Posterior vena cava (tissue), 2 donors: ENCODE results near the gene ELP2. TPM values are rescaled to one million over a fixed set of nuclear protein-coding genes. Genes with fewer than 3 reads are reported as not detected.
"Not testable (repeated sequence)": the region's sequence is repeated elsewhere in the genome, so short reads cannot be mapped to it uniquely, and the experiment has no call there.

Source experiments
- DNase-seq: peaks from one replicate; pipeline ENCODE4 v3.0.0-alpha.2; 2020; ENCODE audit warnings: low spot score
- intact Hi-C, 2 donors: fragments of 100-400 bp; cut with DNase I; formaldehyde crosslinking; loops; one replicate each; pipeline versions ENCODE4 v1.14.1 to v1.14.2; 2022 to 2023
- total RNA-seq, 2 donors: library from RNA; stranded (reverse); fragmentation: NEBNext Ultra II Directional; extraction: Animal tissue kit (Norgen Biotek cat#: 25700); gene quantifications; one replicate each; pipeline ENCODE4 v1.2.1, GENCODE V29; 2021
- donor health status: DM: yes; HTN: yes; CAD: no.
- donor health status: DM: yes; HTN: yes; CAD: no.

ELP2 gene
- total RNA-seq, 2 donors from 2014 or later = 58.2 to 65.6 TPM

DNA sequence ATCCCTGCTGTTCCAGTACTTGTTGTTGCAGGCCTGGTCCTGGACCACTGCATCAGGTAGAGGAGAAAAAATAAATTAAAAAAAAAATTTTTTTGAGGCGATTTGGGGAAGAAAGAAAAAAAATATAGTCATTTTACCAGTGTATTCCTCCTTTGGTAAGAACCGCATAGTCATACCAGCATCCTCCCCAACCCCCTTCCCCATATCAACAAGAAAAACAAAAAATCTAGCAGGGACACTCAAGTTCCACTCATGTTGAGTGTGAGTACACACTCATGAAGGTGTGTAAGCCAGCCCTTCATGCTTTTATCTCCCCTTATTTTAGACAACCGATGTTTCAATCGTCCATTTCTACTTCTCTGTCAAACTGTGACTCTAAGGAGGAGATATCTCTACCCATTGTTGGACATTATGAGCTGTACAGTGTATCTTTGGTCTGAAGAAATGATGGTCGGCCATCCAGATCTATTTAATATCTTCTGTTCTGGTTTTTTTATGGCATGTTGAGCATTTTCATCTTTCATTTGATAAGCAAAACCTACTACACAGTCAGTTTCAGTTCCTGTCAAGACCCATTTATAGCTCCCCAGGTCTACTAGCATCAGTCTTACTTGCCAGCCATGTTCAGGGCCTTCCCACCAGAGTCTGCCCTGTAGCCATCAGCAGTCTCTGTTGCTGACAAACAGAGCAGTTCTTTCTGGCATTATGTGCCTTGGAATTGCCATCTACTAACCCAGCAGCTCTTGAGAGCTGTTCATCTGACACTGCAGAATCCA lies 20.0 kb downstream of the ELP2 start:
- intact Hi-C loops = no loop called here
- DNase-seq = no peak

DNA sequence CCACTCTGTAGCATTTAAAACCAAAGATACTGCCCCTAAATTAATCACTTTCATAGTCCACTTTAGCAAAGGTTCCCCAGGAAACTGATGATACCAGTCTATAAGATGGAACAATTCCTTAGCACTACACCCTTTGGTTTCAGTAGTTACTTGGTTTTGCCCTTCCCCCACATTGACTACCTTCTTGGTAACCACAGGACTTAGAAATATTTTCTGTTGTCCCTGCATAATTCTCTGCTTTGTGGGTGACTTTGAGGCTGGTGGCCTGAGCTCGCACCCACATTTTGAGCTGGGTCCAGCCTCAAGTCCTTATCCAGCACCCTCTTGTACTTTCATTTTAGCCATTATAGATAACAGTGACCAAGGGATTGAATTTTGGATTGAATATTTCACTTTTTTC lies 23.1 kb downstream of the ELP2 start:
- intact Hi-C loops = no loop called here
- no peak for DNase-seq

DNA sequence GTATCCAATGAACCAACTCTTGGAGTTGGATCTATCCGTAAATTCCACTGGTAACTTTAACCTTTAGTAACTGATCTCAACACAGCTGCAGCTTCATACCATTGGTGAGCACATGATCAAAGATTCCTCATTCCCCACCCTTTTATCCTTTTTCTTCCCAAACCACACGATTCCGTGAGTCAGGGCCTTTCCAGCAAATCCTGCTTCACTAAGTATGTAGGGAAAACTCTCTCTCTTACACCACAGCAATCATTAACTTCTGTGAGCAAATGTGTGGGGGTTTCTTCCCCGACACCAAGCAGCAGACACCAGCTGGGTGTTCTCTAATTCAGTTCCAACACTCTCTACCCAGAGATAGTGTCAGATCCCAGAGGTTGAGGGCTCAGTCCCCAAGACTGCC lies 23.5 kb downstream of the ELP2 start:
- intact Hi-C loops = no loop called here
- DNase-seq = no peak

DNA sequence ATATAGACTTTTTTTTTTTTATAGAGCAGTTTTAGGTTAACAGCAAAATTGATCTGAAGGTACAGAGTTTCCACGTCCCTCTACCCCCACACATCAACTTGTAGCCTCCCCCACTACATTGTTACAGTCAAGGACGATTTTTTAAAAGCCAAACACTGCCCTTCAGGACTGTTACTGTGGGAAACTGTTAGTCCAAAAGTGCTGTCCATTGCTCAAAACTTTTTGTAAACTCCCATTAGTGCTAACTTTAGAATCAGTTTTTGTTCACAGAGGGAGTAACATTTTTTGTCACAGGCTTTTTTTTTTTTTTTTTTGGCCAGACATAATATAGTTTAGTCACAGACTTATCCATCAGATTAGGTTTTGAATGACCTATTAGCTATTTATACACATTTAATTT lies 24.1 kb downstream of the ELP2 start:
- intact Hi-C loops = no loop called here
- no peak for DNase-seq

DNA sequence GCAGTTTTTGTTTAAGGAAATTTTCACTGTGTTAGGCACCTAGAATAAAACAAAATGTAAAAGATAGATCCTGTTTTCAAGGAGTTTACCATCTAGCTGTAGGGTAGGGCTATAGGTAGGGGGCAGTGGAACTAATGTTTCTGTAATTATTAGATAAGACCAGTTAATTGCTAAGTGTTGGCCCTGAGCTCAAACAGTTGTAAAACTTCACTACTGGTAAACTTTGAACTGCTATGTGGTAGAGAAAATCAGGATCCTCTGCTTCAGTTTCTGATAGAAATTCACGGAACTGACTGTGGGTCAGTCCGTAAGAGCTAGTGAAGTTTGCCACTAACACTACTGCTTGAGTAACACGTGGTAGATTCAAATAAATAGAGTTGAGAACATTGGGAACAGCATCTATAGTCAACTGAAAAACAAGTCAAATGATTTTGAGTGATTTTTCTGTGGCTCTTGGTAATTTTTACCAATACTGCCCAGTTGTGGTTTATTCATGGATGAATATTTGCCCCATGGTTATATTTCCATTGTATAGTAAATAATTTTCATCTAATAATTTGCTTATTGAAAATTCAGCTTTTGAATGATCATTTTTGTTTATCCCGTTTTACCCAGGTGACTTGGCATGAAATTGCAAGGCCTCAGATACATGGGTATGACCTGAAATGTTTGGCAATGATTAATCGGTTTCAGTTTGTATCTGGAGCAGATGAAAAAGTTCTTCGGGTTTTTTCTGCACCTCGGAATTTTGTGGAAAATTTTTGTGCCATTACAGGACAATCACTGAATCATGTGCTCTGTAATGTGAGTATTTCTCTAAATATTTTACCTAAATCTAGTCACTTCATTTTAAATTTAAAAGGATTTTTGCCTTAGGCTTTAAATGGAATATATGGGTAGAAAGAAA lies 26.4 kb downstream of the ELP2 start:
- DNase-seq = no peak
- intact Hi-C loops = no loop called here

DNA sequence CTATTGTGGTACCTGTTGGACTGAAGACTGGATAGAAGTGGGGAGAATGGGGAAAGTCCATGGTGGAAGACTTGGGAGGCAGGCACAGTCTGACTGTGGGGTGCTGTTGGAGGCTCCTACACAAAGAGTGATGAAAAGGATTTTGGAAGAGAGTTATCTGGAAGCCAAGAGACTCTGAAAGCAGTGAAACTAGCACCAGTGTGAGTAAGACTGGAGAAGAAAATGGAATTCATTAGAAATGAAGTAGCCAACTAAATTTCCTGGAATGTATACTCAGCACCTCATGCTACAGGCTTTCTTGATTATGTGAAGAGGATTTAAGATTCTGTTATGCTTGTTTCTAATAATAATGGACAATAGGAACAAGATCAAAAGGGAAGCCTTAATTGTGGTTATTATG lies 27.7 kb downstream of the ELP2 start:
- no peak for DNase-seq
- intact Hi-C loops = no loop called here

DNA sequence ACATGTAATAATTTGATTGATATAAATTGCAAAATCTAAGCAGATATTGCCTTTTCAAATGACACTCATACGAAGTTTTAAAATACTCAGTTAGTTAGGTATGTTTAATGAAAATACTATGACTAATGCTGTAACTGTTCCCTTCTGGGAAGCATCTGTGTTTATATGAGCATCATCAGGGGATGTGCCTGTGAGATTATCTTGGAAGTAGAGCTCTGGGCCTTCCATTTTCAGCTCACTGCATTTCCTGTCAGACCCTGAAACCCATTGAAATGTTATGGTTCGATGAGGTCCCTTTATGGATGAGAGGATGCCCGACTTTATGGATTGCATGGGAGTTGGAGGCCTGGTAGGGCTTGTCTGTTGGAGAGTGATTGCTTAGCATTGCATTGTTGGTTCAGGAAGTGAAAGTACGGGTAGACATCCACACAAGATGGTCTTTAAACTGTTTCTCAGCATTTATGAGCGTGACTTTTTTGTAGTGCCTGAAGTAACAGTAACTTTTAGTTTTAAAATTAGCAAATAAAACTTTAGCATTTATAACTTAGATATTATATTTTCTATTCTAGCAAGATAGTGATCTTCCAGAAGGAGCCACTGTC lies 28.7 kb downstream of the ELP2 start:
- DNase-seq = no peak
- intact Hi-C loops = no loop called here

DNA sequence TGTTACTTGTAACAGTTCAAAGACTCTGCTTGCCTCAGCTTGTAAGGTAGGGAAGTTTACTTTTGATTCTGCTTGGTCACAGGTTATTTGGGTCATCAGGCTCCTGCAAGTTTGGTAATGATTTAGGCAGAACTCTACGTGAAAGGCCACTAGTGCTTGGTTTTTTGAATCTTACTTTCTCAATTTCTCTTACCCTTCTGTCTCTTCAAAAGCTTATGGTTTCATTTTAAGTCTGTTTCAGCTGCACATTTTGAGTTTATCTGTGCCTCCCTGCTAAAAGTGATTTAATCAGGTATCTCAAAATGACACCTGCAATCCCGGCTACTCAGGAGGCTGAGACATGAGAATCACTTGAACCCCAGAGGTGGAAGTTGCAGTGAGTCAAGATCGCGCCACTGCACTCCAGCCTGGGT lies 31.3 kb downstream of the ELP2 start:
- intact Hi-C loops = no loop called here
- DNase-seq = no peak

DNA sequence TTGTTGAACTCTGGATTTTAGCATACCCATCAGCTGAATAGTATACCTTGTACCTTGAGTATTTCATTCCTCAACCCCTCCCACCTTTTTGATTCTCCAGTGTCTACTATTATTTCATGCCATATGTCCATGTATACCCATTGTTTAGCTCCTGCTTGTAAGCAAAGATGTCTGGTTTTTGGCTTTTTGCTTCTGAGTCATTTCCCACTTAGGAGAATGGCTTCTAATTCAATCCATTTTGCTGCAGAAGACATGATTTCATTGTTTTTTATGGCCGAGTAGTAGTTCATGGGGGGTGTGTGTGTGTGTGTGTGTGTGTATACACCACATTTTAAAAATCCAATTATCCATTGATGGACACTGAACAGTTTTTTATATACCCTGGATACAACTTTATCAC lies 33.3 kb downstream of the ELP2 start:
- intact Hi-C loops = no loop called here
- no peak for DNase-seq

DNA sequence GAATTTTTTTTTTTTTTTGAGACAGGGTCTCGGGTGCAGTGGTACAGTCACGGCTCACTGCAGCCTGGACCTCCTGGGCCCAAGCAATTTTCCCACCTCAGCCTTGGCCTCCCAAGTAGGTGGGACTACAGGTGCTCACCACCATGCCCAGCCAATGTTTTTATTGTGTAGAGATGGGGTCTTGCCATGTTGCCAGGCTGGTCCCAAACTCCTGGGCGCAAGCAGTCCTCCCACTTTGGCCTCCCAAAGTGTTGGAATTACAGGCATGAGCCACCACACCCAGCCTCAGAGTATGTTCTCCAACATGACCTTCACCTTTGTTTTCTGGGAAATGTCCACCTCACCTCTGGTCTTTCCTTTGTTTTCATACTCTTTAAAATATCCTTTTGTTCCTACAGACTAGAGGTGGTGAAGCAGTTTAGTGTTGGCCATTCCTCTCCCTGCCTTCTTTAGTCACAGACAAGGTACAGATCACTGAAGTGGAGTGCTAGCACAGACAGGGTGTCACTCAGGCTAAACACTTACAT lies 38.1 kb downstream of the ELP2 start:
- no peak for DNase-seq
- intact Hi-C loops = no loop called here

DNA sequence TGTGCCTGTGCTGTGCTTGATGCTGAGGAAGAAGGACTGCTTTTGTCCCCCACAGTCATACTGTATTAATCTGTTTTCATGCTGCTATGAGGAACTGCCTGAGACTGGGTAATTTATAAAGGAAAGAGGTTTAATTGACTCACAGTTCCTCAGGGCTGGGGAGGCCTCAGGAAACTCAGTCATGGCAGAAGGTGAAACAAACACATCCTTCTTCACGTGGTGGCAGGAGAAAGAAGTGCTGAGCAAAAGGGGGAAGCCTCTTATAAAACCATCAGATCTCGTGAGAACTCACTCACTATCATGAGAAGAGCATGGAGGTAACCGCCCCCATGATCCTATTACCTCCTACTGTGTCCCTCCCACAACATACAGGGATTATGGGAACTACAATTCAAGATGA lies 38.6 kb downstream of the ELP2 start:
- intact Hi-C loops, DNase-seq: not testable (repeated sequence)

DNA sequence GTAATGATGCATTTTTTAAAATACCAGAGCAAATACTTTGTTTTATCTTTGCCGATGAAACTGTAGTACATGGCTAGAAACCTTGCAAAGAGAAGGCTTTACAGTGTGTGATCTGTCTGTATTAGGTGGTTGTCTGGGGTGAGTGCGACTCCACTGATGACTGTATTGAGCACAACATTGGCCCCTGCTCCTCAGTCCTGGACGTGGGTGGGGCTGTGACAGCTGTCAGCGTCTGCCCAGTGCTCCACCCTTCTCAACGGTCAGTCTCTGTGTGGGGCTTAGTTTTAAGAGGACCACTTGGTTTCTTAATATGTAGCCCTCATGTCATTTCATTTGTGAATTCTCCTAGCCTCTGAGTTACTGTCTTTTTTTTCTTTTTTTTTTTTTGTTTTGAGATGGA lies 40.2 kb downstream of the ELP2 start:
- intact Hi-C loops = no loop called here
- no peak for DNase-seq

DNA sequence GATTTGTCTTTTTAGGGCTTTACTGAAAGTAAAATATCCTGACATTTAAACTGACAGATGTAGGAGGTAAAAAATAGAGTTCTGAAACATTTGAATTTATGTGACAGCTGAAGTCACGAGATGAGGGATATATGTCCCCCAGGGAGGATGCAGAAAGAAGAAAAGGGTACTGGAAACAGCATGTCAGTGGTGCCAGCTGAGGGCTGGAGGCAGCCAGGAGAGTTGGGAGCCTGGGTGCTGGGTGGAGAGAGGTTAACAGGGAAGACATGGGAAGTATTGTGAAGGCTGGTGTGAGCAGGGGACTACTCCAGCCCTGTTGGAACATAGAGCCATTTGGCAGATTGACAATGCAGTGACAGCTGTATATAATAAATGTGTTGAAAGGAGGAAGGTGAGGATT lies 45.8 kb downstream of the ELP2 start:
- intact Hi-C loops = no loop called here
- no peak for DNase-seq

DNA sequence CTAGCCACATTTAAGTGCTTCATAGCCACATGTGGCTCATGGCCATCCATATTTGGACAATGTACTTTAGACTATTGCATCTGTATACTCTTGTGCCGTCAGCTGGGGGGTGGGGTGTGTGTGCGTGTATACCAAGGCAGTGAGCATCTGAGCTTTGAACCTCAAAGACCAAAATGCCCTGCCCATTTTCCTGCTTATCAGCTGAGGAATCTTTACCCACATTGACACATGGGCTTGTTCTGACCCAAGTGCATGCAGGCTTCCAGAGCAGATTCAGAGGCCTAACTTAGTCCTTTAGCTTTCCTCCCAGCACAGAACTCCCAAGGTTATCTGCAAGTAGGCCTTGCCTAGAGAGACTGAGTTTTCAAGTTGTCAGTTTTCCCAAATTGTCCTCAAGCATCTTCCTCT lies 46.5 kb downstream of the ELP2 start:
- intact Hi-C loops = no loop called here
- no peak for DNase-seq

DNA sequence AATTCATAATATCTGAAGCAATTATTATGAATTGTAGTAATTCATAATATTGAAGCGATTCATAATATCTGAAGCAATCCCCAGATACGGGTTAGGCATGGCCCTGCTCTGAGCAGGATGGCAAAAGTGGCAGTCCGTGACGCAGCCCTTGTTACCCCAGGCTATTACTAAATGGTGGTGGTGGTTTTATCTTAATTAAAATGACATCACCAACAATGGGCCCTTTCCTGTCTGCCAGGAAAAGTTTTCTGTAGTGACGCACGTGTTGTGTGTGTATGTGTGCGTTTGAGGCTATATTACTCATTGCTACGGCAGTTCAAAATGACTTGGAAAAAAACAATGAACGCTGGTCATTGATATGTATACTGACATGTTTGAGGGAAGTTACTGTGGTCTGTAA lies 47.0 kb downstream of the ELP2 start:
- no peak for DNase-seq
- intact Hi-C loops = no loop called here

DNA sequence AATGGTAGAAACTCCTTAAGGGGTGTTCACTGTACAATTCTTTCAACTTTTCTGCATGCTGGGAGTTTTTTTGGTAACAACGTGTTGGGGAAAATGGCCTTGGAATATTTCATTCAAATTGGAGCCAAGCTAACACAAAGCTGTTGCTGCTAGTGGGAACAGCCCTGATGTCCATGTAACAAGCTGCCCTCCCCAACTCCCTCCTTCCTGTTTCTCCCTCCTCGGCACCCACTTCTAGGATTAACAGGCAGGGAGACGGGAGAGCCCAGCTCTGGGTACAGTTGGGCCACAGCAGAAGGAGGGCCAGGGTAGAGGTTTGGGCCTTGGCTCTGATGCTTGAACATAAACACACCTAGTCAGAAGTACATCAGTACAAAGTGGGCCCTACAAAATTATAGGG lies 48.2 kb downstream of the ELP2 start:
- DNase-seq = no peak
- intact Hi-C loops = no loop called here

DNA sequence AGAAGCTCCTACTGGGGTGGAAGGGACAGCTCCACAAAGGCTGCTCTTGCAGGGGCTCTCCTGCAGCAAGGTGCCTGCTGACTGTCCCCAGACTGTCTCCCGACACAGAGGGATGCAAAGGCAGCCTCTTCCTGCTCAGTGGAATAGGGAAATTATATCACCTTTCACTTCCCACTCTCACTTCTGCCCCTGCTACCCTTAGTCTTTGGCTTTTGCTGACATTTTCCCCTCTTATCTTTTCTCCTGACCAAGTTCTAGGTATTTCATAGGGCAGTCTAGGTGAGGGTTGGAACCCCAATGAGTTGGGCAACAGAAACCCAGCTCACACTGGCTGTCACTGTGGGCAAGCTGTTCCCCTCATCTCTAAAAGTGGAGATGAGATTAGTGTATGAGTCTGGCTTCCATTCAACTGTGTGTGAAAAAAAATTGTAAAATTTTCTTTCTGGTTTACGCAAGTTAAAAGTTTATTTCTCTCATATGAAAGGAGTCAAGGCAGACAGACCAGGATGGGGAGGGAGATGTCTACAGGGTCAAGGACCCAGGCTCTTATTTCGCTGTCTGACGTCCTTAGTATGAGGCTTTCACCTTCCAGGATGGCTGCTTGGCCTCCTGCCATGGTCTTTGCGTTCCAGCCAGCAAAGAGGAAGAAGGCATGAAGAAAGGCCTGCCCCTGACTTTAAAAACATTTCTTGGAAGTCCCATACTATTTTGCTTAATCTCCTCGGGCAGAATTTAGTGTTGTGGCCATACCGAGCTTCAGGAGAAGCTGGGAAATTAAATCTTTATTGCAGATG lies 50.1 kb downstream of the ELP2 start:
- intact Hi-C loops = loop anchor here in 1 of 2 donors (10.0 kb wide), 1 partner anchor 105 kb away; no protein-coding TSS in a partner anchor
- DNase-seq = peak; percentile 90

DNA sequence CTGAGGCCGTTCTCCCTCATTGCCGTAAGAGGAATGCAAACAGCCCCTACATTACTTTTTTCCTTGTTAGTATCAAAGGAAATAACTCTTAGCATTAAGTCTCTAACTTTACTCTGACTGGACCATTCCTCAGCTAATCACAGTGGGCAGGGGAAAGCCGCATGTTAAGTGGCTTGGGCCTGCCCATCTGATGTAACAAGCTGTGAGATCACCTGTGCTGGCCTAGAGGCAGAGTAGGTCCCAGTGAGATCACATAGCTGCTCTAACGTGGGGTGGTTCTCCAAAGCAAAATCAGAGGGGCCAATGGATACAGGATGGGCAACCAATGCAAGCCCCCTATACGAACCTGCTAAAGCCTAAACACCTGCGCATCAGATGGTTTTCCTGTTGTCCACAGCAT lies 51.7 kb downstream of the ELP2 start:
- DNase-seq = no peak
- intact Hi-C loops = loop anchor here in 1 of 2 donors (10.0 kb wide), 1 partner anchor 103 kb away; no protein-coding TSS in a partner anchor

DNA sequence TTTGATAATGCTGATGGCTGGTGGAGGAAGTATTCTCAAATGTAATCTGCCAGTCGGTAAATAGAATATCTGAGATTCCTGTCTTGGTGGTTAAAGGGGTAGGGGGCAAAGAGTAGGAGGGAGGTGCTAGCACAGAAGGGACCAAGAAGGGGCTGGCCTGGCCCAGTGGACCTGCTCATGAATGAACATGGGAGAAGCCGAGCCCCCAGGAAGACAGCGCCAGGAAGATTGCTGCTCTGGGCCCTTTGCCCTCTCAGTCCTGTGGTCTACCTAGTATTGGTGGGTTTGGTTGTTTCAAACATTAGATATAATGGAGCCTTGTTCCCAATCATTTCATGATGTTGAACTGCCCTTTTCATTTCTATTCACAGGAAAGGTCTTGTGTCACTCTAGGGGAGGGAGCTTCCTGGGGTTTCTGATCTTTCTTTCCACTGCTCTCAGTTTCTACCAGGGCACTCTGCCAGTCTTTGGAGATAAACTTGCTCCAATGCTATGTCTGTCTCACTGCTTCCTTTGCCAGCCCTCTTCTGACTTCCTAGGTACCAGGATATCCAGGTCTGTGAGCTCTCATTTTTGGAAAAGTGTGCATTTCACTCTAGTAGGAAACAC lies 52.3 kb downstream of the ELP2 start:
- intact Hi-C loops = loop anchor here in 1 of 2 donors (10.0 kb wide), 1 partner anchor 103 kb away; no protein-coding TSS in a partner anchor
- DNase-seq = no peak
